Adrenal gland (tissue), 12 donors: ENCODE results near the gene LILRB2. TPM values are rescaled to one million over a fixed set of nuclear protein-coding genes. Genes with fewer than 3 reads are reported as not detected.

Experiments used
- DNase-seq, 7 donors: peaks; one replicate each; pipeline ENCODE4 v3.0.0-alpha.2; 2019 to 2020
- H3K27ac ChIP-seq, 5 donors: fragments of 200-600 bp; sonication (generic) in 4 of 5; 1 replicate in 3 of 5; 2 replicates in 2 of 5; pipeline versions ENCODE4 v1.5.1 to v1.8.0; 2016 to 2020; ENCODE audit warnings: mild to moderate bottlenecking in 1 of 5
- H3K27me3 ChIP-seq: fragments of 200-600 bp; 2 replicates; pipeline ENCODE4 v1.8.0; 2021
- H3K36me3 ChIP-seq, 2 donors: fragments of 200-600 bp; replicated peaks in 1 of 2; 1 replicate in 1 of 2; 2 replicates in 1 of 2; pipeline versions ENCODE4 v1.5.1 to v1.8.0; 2018 to 2022
- H3K4me1 ChIP-seq, 2 donors: fragments of 200-600 bp; replicated peaks in 1 of 2; 1 replicate in 1 of 2; 2 replicates in 1 of 2; pipeline versions ENCODE4 v1.5.1 to v1.8.0; 2018 to 2021
- H3K4me3 ChIP-seq, 4 donors: fragments of 200-600 bp; sonication (generic) in 3 of 4; one replicate each; pipeline ENCODE4 v1.5.1; 2016 to 2018
- H3K9me3 ChIP-seq, 3 donors: fragments of 200-600 bp; sonication (generic) in 1 of 3; replicated peaks in 1 of 3; 1 replicate in 2 of 3; 2 replicates in 1 of 3; pipeline versions ENCODE4 v1.5.1 to v1.8.0; 2016 to 2021
- CTCF ChIP-seq, 6 experiments: fragments of 450-650 bp in 4 of 6; fragments of 200-600 bp in 2 of 6; sonication (generic) in 1 of 6; IDR thresholded peaks; 1 replicate in 5 of 6; 2 replicates in 1 of 6; pipeline versions ENCODE4 v1.5.1 to v1.8.0; 2016 to 2021; ENCODE audit warnings: antibody characterized with exemption in 6 of 6, mild to moderate bottlenecking in 2 of 6, moderate library complexity in 1 of 6
- POLR2A ChIP-seq, 2 donors: fragments of 450-650 bp; IDR thresholded peaks; one replicate each; pipeline ENCODE4 v1.6.1; 2017; ENCODE audit warnings: antibody characterized with exemption in 2 of 2, mild to moderate bottlenecking in 2 of 2, moderate library complexity in 1 of 2
- WGBS, 4 donors: extraction: QIAGEN DNeasy Blood & Tissue Kit in 2 of 4; methylation state at CpG; one replicate each; pipeline versions ENCODE4 v1.1.5 to v1.1.7; 2013 to 2017; 5-methylcytosine and 5-hydroxymethylcytosine counted together
- intact Hi-C, 2 donors: fragments of 100-400 bp; cut with DNase I; formaldehyde crosslinking; loops; one replicate each; pipeline versions ENCODE4 v1.14.1 to v1.15.0; 2022 to 2023
- polyA plus RNA-seq, 3 donors: library from polyadenylated mRNA; stranded (reverse); fragments of 200-250 nt in 2 of 3; fragments of 350-450 nt in 1 of 3; fragmentation: Illumina TruSeq in 1 of 3; extraction: RNeasy Lipid Tissue Mini Kit (QIAGEN cat#74804) in 1 of 3; gene quantifications; one replicate each; pipeline ENCODE4 v1.2.3, GENCODE V29; 2013 to 2014
- total RNA-seq, 9 donors: library from RNA; depleted of rRNA in 4 of 9; stranded (reverse); fragments of >200 nt in 4 of 9; fragments of 120-200 nt in 1 of 9; fragmentation: NEBNext Ultra II Directional in 1 of 9; extraction: Animal tissue kit (Norgen Biotek cat#: 25700) in 1 of 9; gene quantifications; one replicate each; pipeline versions ENCODE4 v1.1.0 to v1.2.4, GENCODE V29; 2013 to 2023
- donor health status: healthy with polysubstance abuse.
- donor health status: Bipolar disorder and iron deficiency.
- donor health status: DM: yes; HTN: yes; CAD: no.
- donor health status: DM: no; HTN: no; CAD: no.
- donor health status: DM: no; HTN: no; CAD: no.
- donor health status: DM: yes; HTN: yes; CAD: no.

Gene LILRB2
- total and polyA plus RNA-seq, 12 donors: 0.50 to 16.5 (median 8.2) TPM

- intact Hi-C loops: no loop called here
- 61 to 76% (median 71%) methylated on average over 7 of the region's 7 CpGs for WGBS, 4 donors
- H3K4me3 ChIP-seq: no peak overlapping the region
- no peak for DNase-seq
- no peak for TF ChIP-seq POLR2A (IDR thresholded peaks at IDR 0.05)
- no peak for TF ChIP-seq CTCF (IDR thresholded peaks at IDR 0.05)
- no peaks in the 10 kb centered on the region for H3K4me1 ChIP-seq
- no peaks in the 10 kb centered on the region for H3K9me3 ChIP-seq
- no peaks in the 10 kb centered on the region for H3K36me3 ChIP-seq
- H3K27ac ChIP-seq: no peak overlapping the region
- H3K27me3 ChIP-seq: peaks cover 11% of the 10 kb centered on the region
These were observed 38.1 kb upstream of the LILRB2 start for GRCh38 chr19:54319049-54319448.

GRCh38 chr19:54317965-54318240, 37.0 kb upstream of the LILRB2 start:
- no peak overlapping the region for H3K27ac ChIP-seq
- H3K4me1 ChIP-seq: no peaks in the 10 kb centered on the region
- H3K9me3 ChIP-seq: no peaks in the 10 kb centered on the region
- no peak for TF ChIP-seq POLR2A (IDR thresholded peaks at IDR 0.05)
- TF ChIP-seq CTCF (IDR thresholded peaks at IDR 0.05): no peak
- no peaks in the 10 kb centered on the region for H3K36me3 ChIP-seq
- WGBS, 4 donors: 86 to 91% (median 88%) methylated on average over 9 of the region's 9 CpGs
- intact Hi-C loops: no loop called here
- no peak overlapping the region for H3K4me3 ChIP-seq
- H3K27me3 ChIP-seq: peaks cover 8% of the 10 kb centered on the region
- DNase-seq: no peak

- peaks cover 8% of the 10 kb centered on the region for H3K27me3 ChIP-seq
- DNase-seq: no peak
- intact Hi-C loops: no loop called here
These were observed 36.4 kb upstream of the LILRB2 start for GRCh38 chr19:54317108-54317964.

GRCh38 chr19:54316746-54317107, 35.8 kb upstream of the LILRB2 start:
- Histone ChIP-seq H3K27me3 (peaks cover 8% of the 10 kb centered on the region), H3K4me1 (no peaks in the 10 kb centered on the region), H3K27ac (no peak overlapping the region), H3K9me3 (no peaks in the 10 kb centered on the region), H3K36me3 (no peaks in the 10 kb centered on the region), H3K4me3 (no peak overlapping the region)
- intact Hi-C loops: no loop called here
- TF ChIP-seq POLR2A (IDR thresholded peaks at IDR 0.05): no peak
- no peak for TF ChIP-seq CTCF (IDR thresholded peaks at IDR 0.05)
- DNase-seq: peak in 1 of 7 donors; percentile 36
- 26 to 54% (median 42%) methylated on average over 10 to 11 of the region's 11 CpGs for WGBS, 4 donors

More at GRCh38 chr19:54317108-54317964, 36.4 kb upstream of the LILRB2 start:
- no peaks in the 10 kb centered on the region for H3K9me3 ChIP-seq
- H3K4me1 ChIP-seq: no peaks in the 10 kb centered on the region
- H3K27ac ChIP-seq: no peak overlapping the region
- no peaks in the 10 kb centered on the region for H3K36me3 ChIP-seq
- TF ChIP-seq POLR2A (IDR thresholded peaks at IDR 0.05) (no peak), CTCF (IDR thresholded peaks at IDR 0.05) (no peak)
- WGBS, 4 donors: 56 to 82% (median 72%) methylated on average over 27 to 29 of the region's 29 CpGs
- H3K4me3 ChIP-seq: no peak overlapping the region
